Activated B cell treated with CpG ODN at 0.5 μM for 24 hours (primary cell): Measurements from ENCODE around the gene TROAP. TPM values are rescaled to one million over a fixed set of nuclear protein-coding genes. Genes with fewer than 3 reads are reported as not detected.

ENCODE experiments used
- ATAC-seq: fragments of 200-7000 bp; cut with Tn5 transposase; one replicate; pipeline ENCODE4 v1.10.0; 2021; ENCODE audit warnings: low read depth, mild to moderate bottlenecking, moderate library complexity
- CTCF ChIA-PET: fragments of 350-600 bp; sonication (Branson Sonifier 250); formaldehyde crosslinking; loops from one replicate; lab custom pipeline; 2021; ENCODE audit warnings: antibody characterized with exemption; lab: Charles Lee
- POLR2A ChIA-PET: fragments of 350-600 bp; sonication (Branson Sonifier 250); formaldehyde crosslinking; loops from one replicate; lab custom pipeline; 2021; ENCODE audit warnings: antibody characterized with exemption; lab: Charles Lee
- DNase-seq: peaks from one replicate; pipeline ENCODE4 v3.0.0; 2022
- H3K27ac Mint-ChIP-seq: one replicate; pipeline ENCODE4 v1.8.0; 2020; ENCODE audit warnings: mixed read lengths
- H3K27me3 Mint-ChIP-seq: one replicate; pipeline ENCODE4 v1.8.0; 2021; ENCODE audit warnings: mixed read lengths
- H3K36me3 Mint-ChIP-seq: one replicate; pipeline ENCODE4 v1.8.0; 2021; ENCODE audit warnings: low read depth, mixed read lengths
- H3K4me1 Mint-ChIP-seq: one replicate; pipeline ENCODE4 v1.8.0; 2021; ENCODE audit warnings: mixed read lengths
- H3K4me3 Mint-ChIP-seq: one replicate; pipeline ENCODE4 v1.8.0; 2020; ENCODE audit warnings: mild to moderate bottlenecking, mixed read lengths
- H3K9me3 Mint-ChIP-seq: one replicate; pipeline ENCODE4 v1.8.0; 2020; ENCODE audit warnings: mixed read lengths
- intact Hi-C: fragments of 100-400 bp; cut with micrococcal nuclease; formaldehyde crosslinking; loops from one replicate; pipeline ENCODE4 v1.15.1; 2024
- total RNA-seq: library from RNA; stranded (reverse); gene quantifications from 2 replicates; pipeline ENCODE4 v1.2.3, GENCODE V29; 2022
- TF ChIP-seq, protein P1 (sequence below): fragments of 200-600 bp; IDR thresholded peaks from one replicate; pipeline ENCODE4 v1.8.0; 2022; ENCODE audit warnings: antibody characterized with exemption, mild to moderate bottlenecking

Gene TROAP
- total RNA-seq, 1 donor from 2014 or later, result 3.1 TPM

DNA sequence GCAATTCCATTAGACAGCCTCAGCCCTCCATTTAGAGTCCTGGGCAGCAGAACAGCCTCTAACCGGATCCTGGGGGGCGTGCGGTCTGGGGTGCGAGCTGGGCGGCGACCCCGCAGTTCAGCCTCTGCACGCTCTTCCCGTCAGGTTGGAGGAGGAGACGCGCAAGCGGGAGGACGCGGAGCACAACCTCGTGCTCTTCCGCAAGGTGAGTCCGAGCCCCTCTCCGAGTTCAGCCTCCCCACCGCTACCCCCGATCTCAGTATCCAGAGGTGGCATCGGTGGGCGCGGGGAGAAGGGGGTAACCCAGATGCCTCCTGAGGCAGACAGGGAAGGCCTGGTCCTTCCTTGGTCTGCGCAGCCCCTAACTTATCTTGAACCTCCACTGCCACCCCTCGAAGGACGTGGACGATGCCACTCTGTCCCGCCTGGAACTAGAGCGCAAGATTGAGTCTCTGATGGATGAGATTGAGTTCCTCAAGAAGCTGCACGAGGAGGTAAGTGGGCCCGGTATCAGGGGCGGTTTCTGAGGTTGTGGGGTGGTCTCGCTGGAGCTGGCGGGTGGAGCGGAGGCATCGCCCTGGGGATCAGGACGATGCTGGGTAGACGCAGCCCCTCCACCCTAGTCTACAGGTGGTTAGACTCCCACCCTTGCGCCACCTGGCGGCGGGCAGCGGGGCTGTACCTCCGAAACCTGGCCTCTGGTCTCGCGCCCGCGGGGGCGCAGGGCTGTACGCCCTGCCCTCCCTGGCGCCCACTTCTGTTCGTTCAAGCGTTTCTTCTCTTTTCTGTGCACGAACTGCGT, 26.8 kb upstream of the TROAP start:
- H3K27ac Mint-ChIP-seq, result no peak overlapping the region
- POLR2A ChIA-PET, result interaction anchor here (0.6 to 1.2 kb wide), 3 partner anchors 39 to 1467 kb away, joined by 3 to 6 read pairs (median 3); no protein-coding TSS in a partner anchor
- ATAC-seq, result peak; percentile 79

DNA sequence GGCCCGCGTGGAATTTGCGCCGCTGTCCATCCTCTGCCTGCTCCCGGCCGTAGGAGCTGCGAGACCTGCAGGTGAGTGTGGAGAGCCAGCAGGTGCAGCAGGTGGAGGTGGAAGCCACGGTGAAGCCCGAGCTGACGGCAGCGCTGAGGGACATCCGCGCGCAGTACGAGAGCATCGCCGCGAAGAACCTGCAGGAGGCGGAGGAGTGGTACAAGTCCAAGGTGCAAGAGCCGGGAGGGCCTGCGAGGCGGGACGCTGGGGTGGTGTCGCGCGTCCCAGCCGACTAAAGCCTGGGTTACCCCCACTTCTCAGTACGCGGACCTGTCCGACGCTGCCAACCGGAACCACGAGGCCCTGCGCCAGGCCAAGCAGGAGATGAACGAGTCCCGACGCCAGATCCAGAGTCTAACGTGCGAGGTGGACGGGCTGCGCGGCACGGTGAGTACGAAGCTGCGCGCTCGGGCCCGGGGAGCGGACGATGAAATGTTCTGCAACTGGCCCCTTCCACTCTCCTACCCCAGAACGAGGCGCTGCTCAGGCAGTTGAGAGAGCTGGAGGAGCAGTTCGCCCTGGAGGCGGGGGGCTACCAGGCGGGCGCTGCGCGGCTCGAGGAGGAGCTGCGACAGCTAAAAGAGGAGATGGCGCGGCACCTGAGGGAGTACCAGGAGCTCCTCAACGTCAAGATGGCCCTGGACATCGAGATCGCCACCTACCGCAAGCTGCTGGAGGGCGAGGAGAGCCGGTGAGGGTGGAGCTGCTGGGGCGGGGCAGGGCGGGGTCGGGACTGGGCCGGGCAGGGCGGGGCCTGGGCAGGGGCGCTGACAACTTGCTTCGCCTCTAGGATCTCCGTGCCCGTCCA, 26.0 kb upstream of the TROAP start:
- peak; percentile 51 for ATAC-seq
- intact Hi-C loops, result loop anchor here (1.0 kb wide), 1 partner anchor 9 kb away; no protein-coding TSS in a partner anchor
- CTCF ChIA-PET, result interaction anchor here (1.1 to 1.4 kb wide), 6 partner anchors 8 to 233 kb away, joined by 3 to 7 read pairs (median 4); partner anchors contain the start of gene SPATS2
- H3K36me3 Mint-ChIP-seq, result no peaks in the 10 kb centered on the region
- POLR2A ChIA-PET, result interaction anchor here (0.6 to 1.2 kb wide), 8 partner anchors 26 to 1466 kb away, joined by 3 to 6 read pairs (median 3); partner anchors contain the start of genes TROAP and TUBA1B
- H3K4me1 Mint-ChIP-seq, result peaks cover 26% of the 10 kb centered on the region
- TF ChIP-seq, protein P1, sequence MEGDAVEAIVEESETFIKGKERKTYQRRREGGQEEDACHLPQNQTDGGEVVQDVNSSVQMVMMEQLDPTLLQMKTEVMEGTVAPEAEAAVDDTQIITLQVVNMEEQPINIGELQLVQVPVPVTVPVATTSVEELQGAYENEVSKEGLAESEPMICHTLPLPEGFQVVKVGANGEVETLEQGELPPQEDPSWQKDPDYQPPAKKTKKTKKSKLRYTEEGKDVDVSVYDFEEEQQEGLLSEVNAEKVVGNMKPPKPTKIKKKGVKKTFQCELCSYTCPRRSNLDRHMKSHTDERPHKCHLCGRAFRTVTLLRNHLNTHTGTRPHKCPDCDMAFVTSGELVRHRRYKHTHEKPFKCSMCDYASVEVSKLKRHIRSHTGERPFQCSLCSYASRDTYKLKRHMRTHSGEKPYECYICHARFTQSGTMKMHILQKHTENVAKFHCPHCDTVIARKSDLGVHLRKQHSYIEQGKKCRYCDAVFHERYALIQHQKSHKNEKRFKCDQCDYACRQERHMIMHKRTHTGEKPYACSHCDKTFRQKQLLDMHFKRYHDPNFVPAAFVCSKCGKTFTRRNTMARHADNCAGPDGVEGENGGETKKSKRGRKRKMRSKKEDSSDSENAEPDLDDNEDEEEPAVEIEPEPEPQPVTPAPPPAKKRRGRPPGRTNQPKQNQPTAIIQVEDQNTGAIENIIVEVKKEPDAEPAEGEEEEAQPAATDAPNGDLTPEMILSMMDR, result no peak
- H3K27me3 Mint-ChIP-seq, result peaks cover 40% of the 10 kb centered on the region
- no peaks in the 10 kb centered on the region for H3K9me3 Mint-ChIP-seq
- no peak overlapping the region for H3K27ac Mint-ChIP-seq
- DNase-seq, result peak; percentile 38
- peak overlapping the region; percentile 70 for H3K4me3 Mint-ChIP-seq

More for the DNA sequence above, 26.8 kb upstream of the TROAP start:
- no peaks in the 10 kb centered on the region for H3K9me3 Mint-ChIP-seq
- CTCF ChIA-PET, result interaction anchor here (1.3 to 2.3 kb wide), 6 partner anchors 42 to 218 kb away, joined by 3 to 14 read pairs (median 6); partner anchors contain the start of genes DNAJC22 and SPATS2
- H3K4me3 Mint-ChIP-seq, result peak overlapping the region; percentile 70
- DNase-seq, result peak; percentile 58
- intact Hi-C loops, result loop anchor here (1.0 kb wide), 1 partner anchor 8 kb away; no protein-coding TSS in a partner anchor
- peaks cover 37% of the 10 kb centered on the region for H3K27me3 Mint-ChIP-seq
- H3K4me1 Mint-ChIP-seq, result peaks cover 26% of the 10 kb centered on the region
- TF ChIP-seq, protein P1, result no peak
- H3K36me3 Mint-ChIP-seq, result no peaks in the 10 kb centered on the region

DNA sequence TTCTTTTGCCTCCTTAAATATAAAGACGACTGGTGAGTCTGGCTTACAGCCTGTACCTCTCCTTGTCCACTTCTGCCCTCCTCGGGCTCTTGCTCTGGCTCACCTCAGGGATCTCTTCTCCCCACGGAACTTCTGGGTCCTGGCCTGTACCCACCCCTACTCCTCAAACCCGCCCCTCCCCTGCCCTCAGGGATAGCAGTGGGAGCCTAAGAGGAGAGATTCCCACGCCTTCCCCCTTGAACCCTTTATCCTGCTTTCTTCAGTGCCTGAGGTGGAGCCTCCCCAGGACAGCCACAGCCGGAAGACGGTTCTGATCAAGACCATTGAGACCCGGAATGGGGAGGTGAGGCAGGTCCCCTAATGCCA, 25.4 kb upstream of the TROAP start:
- H3K36me3 Mint-ChIP-seq, result no peaks in the 10 kb centered on the region
- DNase-seq (no peak), ATAC-seq (no peak)
- intact Hi-C loops, result no loop called here
- CTCF ChIA-PET, result interaction anchor here (1.1 to 1.4 kb wide), 5 partner anchors 9 to 234 kb away, joined by 3 to 7 read pairs (median 4); partner anchors contain the start of gene SPATS2
- H3K4me1 Mint-ChIP-seq, result peaks cover 26% of the 10 kb centered on the region
- H3K4me3 Mint-ChIP-seq, result peak overlapping the region; percentile 52
- H3K27me3 Mint-ChIP-seq, result peaks cover 42% of the 10 kb centered on the region
- H3K9me3 Mint-ChIP-seq, result no peaks in the 10 kb centered on the region
- no peak overlapping the region for H3K27ac Mint-ChIP-seq
- POLR2A ChIA-PET, result interaction anchor here (0.6 to 1.2 kb wide), 5 partner anchors 25 to 393 kb away, joined by 3 to 6 read pairs (median 3); partner anchors contain the start of gene TROAP
- TF ChIP-seq, protein P1, result no peak

DNA sequence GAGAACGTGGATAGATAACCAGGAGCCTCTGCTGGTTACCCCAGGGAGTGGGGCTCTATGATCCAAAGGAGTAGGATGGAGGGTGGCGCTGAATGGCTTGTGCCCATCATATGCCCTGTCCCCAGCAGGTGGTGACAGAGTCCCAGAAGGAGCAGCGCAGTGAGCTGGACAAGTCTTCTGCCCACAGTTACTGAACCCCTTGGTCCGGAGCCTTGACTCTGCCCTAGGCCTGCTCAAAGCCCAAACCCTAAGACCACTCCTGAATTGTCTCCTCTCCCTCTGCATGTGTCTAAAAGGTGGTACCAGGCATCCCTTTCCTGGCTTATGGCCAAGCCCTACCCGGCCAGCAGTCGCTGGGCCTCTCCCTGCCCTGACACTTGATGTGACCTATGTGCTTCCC, 24.9 kb upstream of the TROAP start:
- no peak for ATAC-seq
- Mint-ChIP-seq H3K27ac (no peak overlapping the region), H3K4me1 (peaks cover 26% of the 10 kb centered on the region), H3K9me3 (no peaks in the 10 kb centered on the region), H3K4me3 (no peak overlapping the region), H3K36me3 (no peaks in the 10 kb centered on the region), H3K27me3 (peaks cover 46% of the 10 kb centered on the region)
- ChIA-PET CTCF (interaction anchor here (1.0 to 2.0 kb wide), 3 partner anchors 9 to 234 kb away, joined by 3 to 6 read pairs (median 3); no protein-coding TSS in a partner anchor), POLR2A (no interaction called here)
- TF ChIP-seq, protein P1, result no peak
- intact Hi-C loops, result no loop called here
- DNase-seq, result no peak
